ENCODE data around the gene TRIOBP. TPM values are rescaled to one million over a fixed set of nuclear protein-coding genes. Genes with fewer than 3 reads are reported as not detected.

TRIOBP gene
- total RNA-seq, 4 donors from 2014 or later: 54.6 to 89.1 (median 83.6) TPM

Small RNAs within 50 kb of the gene (small RNA-seq; reads per million reads assigned to genes)
- gene RN7SL385P: 0 reads per million in 2 donors

Other genes with a start within 250 kb of the TRIOBP start
- gene MFNG, start 210.7 kb upstream of the TRIOBP start, total RNA-seq: 10 to 100 TPM; 12.4 to 47.0 (median 26.5) TPM
- 100 to 1,000 TPM in 3 of 4 donors, 10 to 100 TPM in 1; 74.3 to 142 (median 123) TPM for gene CARD10, start 177.6 kb upstream of the TRIOBP start, total RNA-seq
- 10 to 100 TPM; 22.3 to 41.0 (median 34.7) TPM for gene CDC42EP1, start 136.6 kb upstream of the TRIOBP start, total RNA-seq
- 100 to 1,000 TPM in 2 of 4 donors, 10 to 100 TPM in 2; 19.8 to 190 (median 92.7) TPM for gene LGALS2, start 117.0 kb upstream of the TRIOBP start, total RNA-seq
- 100 to 1,000 TPM in 3 of 4 donors, 10 to 100 TPM in 1; 67.1 to 189 (median 117) TPM for gene GGA1, start 88.2 kb upstream of the TRIOBP start, total RNA-seq
- gene SH3BP1, start 57.4 kb upstream of the TRIOBP start, total RNA-seq: 100 to 1,000 TPM in 1 of 4 donors, 10 to 100 TPM in 3; 55.0 to 135 (median 71.8) TPM
- gene PDXP, start 38.3 kb upstream of the TRIOBP start, total RNA-seq: 100 to 1,000 TPM in 3 of 4 donors, 10 to 100 TPM in 1; 19.0 to 146 (median 111) TPM
- gene LGALS1, start 21.4 kb upstream of the TRIOBP start, total RNA-seq: 100 to 1,000 TPM in 1 of 4 donors, 10 to 100 TPM in 3; 44.8 to 352 (median 73.5) TPM
- gene NOL12, start 10.7 kb upstream of the TRIOBP start, total RNA-seq: 100 to 1,000 TPM in 1 of 4 donors, 10 to 100 TPM in 3; 37.5 to 144 (median 57.1) TPM
- 1 to 10 TPM; 3.8 to 9.3 (median 8.9) TPM for gene GCAT, start 110.9 kb downstream of the TRIOBP start, total RNA-seq
- not detected for gene GALR3, start 126.3 kb downstream of the TRIOBP start, total RNA-seq
- 10 to 100 TPM; 24.9 to 43.3 (median 33.8) TPM for gene ANKRD54, start 147.3 kb downstream of the TRIOBP start, total RNA-seq
- gene EIF3L, start 152.4 kb downstream of the TRIOBP start, total RNA-seq: 100 to 1,000 TPM; 123 to 229 (median 185) TPM
- gene MICALL1, start 209.2 kb downstream of the TRIOBP start, total RNA-seq: 10 to 100 TPM; 24.5 to 49.0 (median 31.8) TPM

Data from Peyer's patch (tissue), 4 donors.